T-helper 2 cell treated with Interferon-gamma antibody and Interleukin-4, amounts not matched to agents 100 ng/mL and 5 ng/mL, for 36 hours (primary cell): ENCODE measurements around the gene LBR. TPM values are rescaled to one million over a fixed set of nuclear protein-coding genes. Genes with fewer than 3 reads are reported as not detected.

Source experiments
- intact Hi-C: fragments of 100-400 bp; cut with micrococcal nuclease; formaldehyde crosslinking; loops from one replicate; pipeline ENCODE4 v1.15.1; 2023
- total RNA-seq: library from RNA; stranded (reverse); gene quantifications from 2 replicates; pipeline ENCODE4 v1.2.3, GENCODE V29; 2022

Gene LBR
- total RNA-seq, 1 donor from 2014 or later = 244 TPM

DNA sequence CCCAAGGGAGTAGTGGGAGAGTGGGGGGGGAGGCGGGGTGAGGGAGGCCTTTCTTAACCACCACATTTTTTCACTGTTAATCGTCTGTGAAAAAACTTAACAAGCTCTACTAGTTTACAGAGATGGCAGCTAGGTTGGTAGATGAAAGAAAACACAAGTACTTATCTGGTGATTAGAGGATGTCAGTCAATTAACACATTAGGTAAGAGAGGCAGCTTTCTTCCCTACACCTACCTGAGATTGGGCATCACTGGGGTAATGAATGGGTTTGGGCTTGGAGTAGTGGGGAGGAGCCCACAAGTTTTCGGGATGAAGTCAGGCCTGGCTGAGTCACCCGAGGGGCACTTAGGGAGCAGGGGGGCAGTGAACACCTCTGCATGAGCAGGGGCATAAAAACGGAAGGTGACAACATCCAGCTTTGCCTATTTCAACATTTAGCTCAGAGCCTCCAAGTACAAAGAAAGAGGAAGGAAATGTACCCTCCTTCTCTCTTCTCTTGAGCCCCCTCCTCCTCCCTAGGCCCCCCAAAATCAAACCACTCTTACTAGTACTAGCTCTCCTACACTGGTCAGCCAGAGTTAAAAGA is 2.5 kb downstream of the LBR start:
- intact Hi-C loops = loop anchor here (5.0 to 10.0 kb wide), 7 partner anchors 352 to 1280 kb away; partner anchors contain the start of genes H3-3A, PYCR2, SDE2 and SRP9

DNA sequence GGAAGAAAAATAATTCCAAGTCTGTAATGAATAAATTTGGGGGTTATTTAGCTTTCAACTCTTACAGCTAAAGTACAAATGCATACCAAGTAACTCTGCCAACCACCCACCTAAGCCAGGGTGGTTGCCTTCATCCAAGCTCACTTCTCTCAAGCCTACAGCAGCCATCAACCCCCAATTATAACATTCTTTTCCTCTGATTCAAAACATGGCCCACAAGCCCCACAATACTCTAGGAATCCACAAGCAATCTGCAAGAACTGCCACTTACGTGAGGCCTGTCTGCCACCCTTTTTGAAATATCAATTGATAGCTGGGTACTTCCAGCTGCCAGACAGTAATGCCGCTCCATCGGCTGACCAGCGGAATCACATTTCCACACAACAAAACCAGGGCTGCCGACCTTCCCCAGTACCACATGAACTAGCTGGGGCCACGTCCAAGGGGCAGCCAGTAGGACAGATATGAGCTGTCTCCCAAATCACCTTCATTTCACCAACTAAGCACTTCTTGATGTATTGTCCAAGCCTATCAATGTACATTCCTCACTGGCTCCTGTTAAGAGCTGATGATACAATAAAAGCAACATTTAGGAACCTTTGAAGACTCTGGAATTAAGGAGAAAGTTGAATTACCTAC is 3.2 kb downstream of the LBR start:
- intact Hi-C loops = loop anchor here (5.0 to 10.0 kb wide), 7 partner anchors 353 to 1280 kb away; partner anchors contain the start of genes H3-3A, PYCR2, SDE2 and SRP9

DNA sequence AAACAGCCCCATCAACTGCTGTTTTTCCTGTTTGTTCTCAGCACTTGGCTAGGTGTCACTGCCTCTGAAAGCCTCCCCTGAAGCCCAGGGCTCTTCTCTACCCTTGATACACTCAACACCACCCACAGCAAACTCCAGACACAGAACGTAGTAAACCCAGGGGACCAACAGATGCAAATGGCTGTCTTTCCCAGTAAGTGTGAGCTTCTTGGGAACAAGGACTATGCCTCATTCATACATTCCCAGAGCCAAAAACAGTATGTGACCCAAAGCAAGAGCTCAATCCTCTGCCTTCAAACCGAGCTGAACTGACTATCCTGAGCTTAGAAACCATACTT is 4.4 kb downstream of the LBR start:
- intact Hi-C loops = loop anchor here (10.0 kb wide), 2 partner anchors 919 to 1281 kb away; no protein-coding TSS in a partner anchor

GRCh38 chr1:225422795-225423517 is 4.9 kb downstream of the LBR start:
- intact Hi-C loops = loop anchor here (10.0 kb wide), 2 partner anchors 918 to 1282 kb away; no protein-coding TSS in a partner anchor

- intact Hi-C loops = loop anchor here (10.0 kb wide), 2 partner anchors 917 to 1283 kb away; no protein-coding TSS in a partner anchor
Observed at GRCh38 chr1:225422031-225422605, 5.7 kb downstream of the LBR start.

- intact Hi-C loops = no loop called here
Observed at GRCh38 chr1:225418598-225418997, 9.2 kb downstream of the LBR start.

GRCh38 chr1:225418059-225418458 is 9.8 kb downstream of the LBR start:
- intact Hi-C loops = no loop called here

GRCh38 chr1:225415967-225416745 is 11.7 kb downstream of the LBR start:
- intact Hi-C loops = no loop called here

DNA sequence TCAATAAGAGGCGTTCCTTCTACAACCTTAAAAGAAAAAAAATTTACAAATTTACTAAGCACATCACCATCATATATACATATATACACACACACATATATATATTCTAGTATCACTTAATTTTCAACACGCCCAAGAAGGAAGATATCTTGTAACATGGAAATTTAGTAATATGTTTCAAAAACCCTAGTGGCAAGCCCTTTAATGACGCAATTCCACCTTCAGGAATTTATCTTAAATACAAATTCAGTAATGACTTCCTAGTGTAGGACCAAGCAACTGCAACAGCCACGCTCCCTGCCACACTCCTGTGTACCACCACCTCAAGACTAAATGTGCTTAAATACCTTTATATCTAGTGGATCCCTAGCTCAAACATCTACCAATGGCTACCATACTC is 12.5 kb downstream of the LBR start:
- intact Hi-C loops = no loop called here

DNA sequence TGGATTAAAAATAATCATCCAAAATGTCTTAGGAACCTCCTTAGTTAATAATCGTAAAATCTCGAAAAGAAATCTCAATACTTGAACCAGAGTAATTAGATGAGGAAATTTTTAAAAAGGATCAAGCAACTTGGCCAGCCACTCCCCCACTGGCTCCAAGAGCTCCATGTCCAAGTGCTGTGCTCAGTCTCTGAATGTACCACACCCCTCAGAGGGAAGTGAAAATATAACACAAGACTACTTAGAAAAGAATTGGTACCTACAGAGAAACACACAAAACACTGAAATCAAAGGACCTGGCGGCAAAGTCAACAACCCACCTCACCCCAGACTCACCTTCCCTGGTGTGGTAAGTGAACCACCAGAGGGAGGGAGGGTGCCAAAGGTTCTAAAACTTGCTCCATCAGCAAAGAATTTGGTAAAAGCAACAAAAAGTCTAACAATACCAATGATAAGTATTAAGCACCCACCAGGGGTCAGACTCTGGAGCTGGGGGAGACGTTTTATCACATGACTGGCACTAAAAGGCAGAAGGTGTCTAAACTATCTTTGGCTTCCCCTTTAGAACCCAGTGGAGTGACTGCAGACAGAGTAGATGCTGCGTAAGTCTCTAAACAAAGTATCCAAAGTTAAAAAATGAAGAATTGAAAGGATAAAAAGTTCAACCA is 14.0 kb downstream of the LBR start:
- intact Hi-C loops = no loop called here

- intact Hi-C loops = no loop called here
Observed at GRCh38 chr1:225412803-225413351, 15.0 kb downstream of the LBR start.

DNA sequence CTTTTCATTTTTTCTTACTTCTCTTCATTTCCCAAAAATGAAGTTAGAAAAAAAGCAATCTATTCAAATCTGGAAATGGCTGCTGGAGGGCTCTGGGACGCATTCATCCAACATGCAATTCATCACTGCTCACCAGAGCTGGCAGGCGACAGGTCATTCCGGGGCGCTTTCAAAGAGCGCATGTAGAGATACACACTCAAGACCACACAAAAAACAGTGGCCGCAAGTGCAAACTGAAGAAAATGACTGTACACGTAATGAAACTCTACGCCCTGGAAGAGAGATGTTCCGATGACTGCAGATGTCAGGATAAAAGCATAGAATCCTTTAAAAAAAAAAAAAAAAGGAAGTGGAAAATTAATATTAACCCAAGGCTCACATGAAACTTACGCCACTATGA is 15.5 kb downstream of the LBR start:
- intact Hi-C loops = no loop called here

GRCh38 chr1:225410036-225410435 is 17.8 kb downstream of the LBR start:
- intact Hi-C loops = no loop called here

DNA sequence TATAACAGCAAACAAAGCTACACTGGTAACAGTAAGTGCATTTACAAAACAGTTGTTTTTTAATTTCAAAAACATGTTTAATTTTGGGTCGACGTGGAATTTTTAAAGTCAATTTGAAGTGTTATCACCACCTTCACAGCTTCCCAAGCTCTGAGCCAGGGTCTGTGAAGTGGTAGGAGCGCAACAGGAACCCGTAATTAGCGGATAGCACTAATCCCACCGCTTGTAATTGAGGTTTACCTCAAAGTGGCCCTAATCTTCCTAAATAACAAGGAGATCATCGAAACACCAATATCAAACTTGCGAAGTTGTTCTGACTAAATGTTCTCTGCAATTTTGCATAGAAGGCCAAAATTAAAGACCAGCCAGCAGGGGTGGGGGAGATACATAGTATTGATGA is 18.8 kb downstream of the LBR start:
- intact Hi-C loops = no loop called here

GRCh38 chr1:225408249-225408648 is 19.6 kb downstream of the LBR start:
- intact Hi-C loops = no loop called here

- intact Hi-C loops = no loop called here
Observed at GRCh38 chr1:225407755-225408154, 20.1 kb downstream of the LBR start.

DNA sequence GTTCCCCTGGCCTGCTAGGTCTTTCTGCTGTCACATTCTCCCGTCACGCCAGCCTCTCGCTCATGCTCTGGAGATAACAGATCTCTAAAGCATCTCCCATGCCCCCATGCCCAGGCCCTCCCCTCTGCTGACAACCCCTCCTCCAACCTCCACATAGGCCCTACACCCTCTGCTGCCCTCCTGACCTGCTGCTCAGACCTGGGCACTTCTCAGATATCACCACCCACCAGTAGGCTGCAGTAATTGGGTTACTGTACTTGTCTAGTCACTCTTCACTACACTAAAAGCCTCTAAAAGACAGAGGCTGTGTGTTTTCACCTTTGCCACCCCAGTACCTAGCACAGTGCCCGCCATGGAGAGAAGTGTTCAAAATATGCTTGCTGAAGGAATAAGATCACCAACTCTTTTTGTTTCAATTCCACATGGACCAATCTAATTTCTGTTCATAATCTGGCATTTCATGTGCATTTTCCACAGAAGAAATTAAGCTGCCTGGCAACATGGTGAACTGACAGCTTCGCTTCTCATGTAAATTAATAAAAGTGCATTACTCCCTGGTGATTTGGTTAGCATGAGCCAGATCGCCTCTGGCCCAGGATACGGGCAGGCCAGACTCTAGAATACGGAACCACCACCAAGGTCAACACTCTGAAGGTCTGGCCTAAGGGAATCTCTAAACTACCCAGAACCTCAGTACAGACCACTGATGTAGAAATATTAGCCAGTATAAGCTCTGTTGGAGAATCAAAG is 20.7 kb downstream of the LBR start:
- intact Hi-C loops = no loop called here

GRCh38 chr1:225400968-225401367 is 26.9 kb downstream of the LBR start:
- intact Hi-C loops = no loop called here

DNA sequence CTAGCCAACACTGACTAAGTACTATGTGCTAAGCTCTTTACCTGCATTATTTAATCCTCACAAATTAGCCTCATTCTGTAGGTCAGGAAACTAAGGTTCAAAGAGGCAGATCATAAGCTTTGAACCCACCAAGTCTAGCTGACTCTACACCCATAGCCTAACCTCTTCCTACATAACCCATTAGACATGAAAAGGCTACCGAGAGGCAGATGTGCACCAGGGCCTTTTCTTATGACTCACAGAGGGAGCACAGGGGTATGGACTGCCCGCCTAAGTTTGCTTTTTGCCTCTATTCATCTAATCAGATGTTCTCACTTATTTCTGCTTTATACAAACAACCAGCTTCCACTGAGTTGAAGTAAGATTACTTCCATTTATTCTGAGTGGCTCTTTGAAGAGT is 31.5 kb downstream of the LBR start:
- intact Hi-C loops = no loop called here

DNA sequence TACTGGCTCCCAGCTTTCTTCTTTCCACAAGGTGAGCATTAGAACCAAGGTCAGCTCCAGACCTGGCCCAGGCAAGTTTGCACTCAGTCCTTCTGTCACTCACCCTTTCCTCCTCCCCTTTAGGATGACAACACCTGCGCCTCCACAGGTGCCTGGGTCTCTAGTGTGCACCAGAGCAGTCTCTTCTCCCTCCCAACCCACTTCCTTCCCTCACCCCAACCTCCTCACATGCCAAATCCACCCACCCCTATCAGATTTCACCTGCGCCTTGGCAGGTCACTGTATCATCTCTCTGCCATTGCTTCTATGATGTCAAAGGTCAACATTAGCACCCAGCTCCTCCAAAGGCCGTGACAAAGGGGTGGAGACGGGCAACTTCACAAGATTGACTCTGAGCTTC is 38.0 kb downstream of the LBR start:
- intact Hi-C loops = no loop called here
